Caco-2 (cell line): Measurements from ENCODE around the gene DENND1B. TPM values are rescaled to one million over a fixed set of nuclear protein-coding genes. Genes with fewer than 3 reads are reported as not detected.

Experiments used
- BruUV-seq: library from RNA; stranded (reverse); fragments of 400-500 nt; replicated peaks from 2 replicates; lab custom pipeline; 2021; lab: Mats Ljungman, UMichigan
- CTCF ChIA-PET: fragments of 300-600 bp; sonication (Branson Sonifier 250); formaldehyde crosslinking; loops from one replicate; lab custom pipeline; 2022; ENCODE audit warnings: antibody characterized with exemption; lab: Charles Lee
- POLR2A ChIA-PET: fragments of 300-600 bp; sonication (Branson Sonifier 250); formaldehyde crosslinking; loops from one replicate; lab custom pipeline; 2022; ENCODE audit warnings: antibody characterized with exemption; lab: Charles Lee
- DNase-seq, 2 experiments: peaks; one replicate each; pipeline versions ENCODE4 v3.0.0 to v3.0.0-alpha.2; 2020 to 2022
- H3K27me3 ChIP-seq: replicated peaks from 2 replicates; pipeline ENCODE4 v1.6.0; 2011; ENCODE audit warnings: low read length; ENCODE audit not compliant: control insufficient read depth, insufficient read depth
- H3K36me3 ChIP-seq: 2 replicates; pipeline ENCODE4 v1.5.1; 2011; ENCODE audit warnings: low read length; ENCODE audit not compliant: control insufficient read depth, insufficient read depth
- H3K4me1 ChIP-seq: fragments of 250-450 bp; sonication (Bioruptor Pico); 2 replicates; pipeline ENCODE4 v1.5.1; 2020; ENCODE audit warnings: mild to moderate bottlenecking
- H3K4me3 ChIP-seq: 2 replicates; pipeline ENCODE4 v1.5.1; 2011; ENCODE audit warnings: low read depth, mild to moderate bottlenecking, control low read depth, low read length
- H3K9me3 ChIP-seq: fragments of 250-450 bp; sonication (Bioruptor Pico); 2 replicates; pipeline ENCODE4 v1.5.1; 2020; ENCODE audit warnings: mild to moderate bottlenecking, moderate library complexity
- H3K27ac Mint-ChIP-seq: one replicate; pipeline ENCODE4 v1.8.0; 2022; ENCODE audit warnings: mixed read lengths; ENCODE audit not compliant: unreplicated experiment
- H3K27me3 Mint-ChIP-seq: one replicate; pipeline ENCODE4 v1.8.0; 2022; ENCODE audit warnings: mixed read lengths; ENCODE audit not compliant: insufficient read depth, unreplicated experiment
- H3K36me3 Mint-ChIP-seq: one replicate; pipeline ENCODE4 v1.8.0; 2022; ENCODE audit warnings: mild to moderate bottlenecking, mixed read lengths; ENCODE audit not compliant: insufficient read depth, unreplicated experiment
- H3K4me1 Mint-ChIP-seq: one replicate; pipeline ENCODE4 v1.8.0; 2022; ENCODE audit warnings: low read depth, mixed read lengths; ENCODE audit not compliant: unreplicated experiment
- H3K4me3 Mint-ChIP-seq: one replicate; pipeline ENCODE4 v1.8.0; 2022; ENCODE audit warnings: mild to moderate bottlenecking, moderate library complexity, mixed read lengths; ENCODE audit not compliant: unreplicated experiment
- H3K9me3 Mint-ChIP-seq: one replicate; pipeline ENCODE4 v1.8.0; 2022; ENCODE audit warnings: mixed read lengths; ENCODE audit not compliant: unreplicated experiment
- CTCF ChIP-seq, 2 experiments: fragments of 200-600 bp in 1 of 2; IDR thresholded peaks; 1 replicate in 1 of 2; 2 replicates in 1 of 2; pipeline versions ENCODE4 v1.5.1 to v1.8.0; 2011 to 2022; ENCODE audit warnings: antibody characterized with exemption in 1 of 2, control low read depth in 1 of 2, inconsistent platforms in 1 of 2, low read depth in 1 of 2, low read length in 1 of 2, mild to moderate bottlenecking in 1 of 2, moderate library complexity in 1 of 2; ENCODE audit not compliant: insufficient read depth in 1 of 2, severe bottlenecking in 1 of 2, unreplicated experiment in 1 of 2
- intact Hi-C: fragments of 100-400 bp; cut with micrococcal nuclease; formaldehyde crosslinking; loops from one replicate; pipeline ENCODE4 v1.10.0; 2022; ENCODE audit not compliant: unreplicated experiment
- total RNA-seq: library from RNA; stranded (reverse); gene quantifications from 2 replicates; pipeline ENCODE4 v1.2.3, GENCODE V29; 2022

The DENND1B gene
- total RNA-seq, 1 experiment from 2014 or later: 9.6 TPM

GRCh38 chr1:197672347-197672746 is 102.9 kb downstream of the DENND1B start:
- H3K36me3 Mint-ChIP-seq: no peaks in the 10 kb centered on the region
- ChIA-PET CTCF (no interaction called here), POLR2A (no interaction called here)
- H3K27ac Mint-ChIP-seq: no peak overlapping the region
- no TSS peak for BruUV-seq
- Histone ChIP-seq H3K4me3 (no peak overlapping the region), H3K9me3 (no peaks in the 10 kb centered on the region), H3K36me3 (no peaks in the 10 kb centered on the region), H3K4me1 (no peaks in the 10 kb centered on the region), H3K27me3 (no peaks in the 10 kb centered on the region)
- no peaks in the 10 kb centered on the region for H3K4me1 Mint-ChIP-seq
- no peak for TF ChIP-seq CTCF (IDR thresholded peaks at IDR 0.05; ENCODE audit: insufficient read depth in 1 of 2, low read depth in 1 of 2, low read length in 1 of 2, severe bottlenecking in 1 of 2, unreplicated experiment in 1 of 2)
- H3K4me3 Mint-ChIP-seq: no peak overlapping the region
- DNase-seq: no peak
- intact Hi-C loops: no loop called here
- H3K27me3 Mint-ChIP-seq: no peaks in the 10 kb centered on the region
- H3K9me3 Mint-ChIP-seq: no peaks in the 10 kb centered on the region

- Histone ChIP-seq H3K4me3 (no peak overlapping the region), H3K9me3 (no peaks in the 10 kb centered on the region), H3K36me3 (no peaks in the 10 kb centered on the region), H3K4me1 (no peaks in the 10 kb centered on the region), H3K27me3 (no peaks in the 10 kb centered on the region)
- no TSS peak for BruUV-seq
- intact Hi-C loops: no loop called here
- no peak overlapping the region for H3K27ac Mint-ChIP-seq
- ChIA-PET CTCF (no interaction called here), POLR2A (no interaction called here)
- no peaks in the 10 kb centered on the region for H3K36me3 Mint-ChIP-seq
- H3K4me3 Mint-ChIP-seq: no peak overlapping the region
- no peak for TF ChIP-seq CTCF (IDR thresholded peaks at IDR 0.05; ENCODE audit: insufficient read depth in 1 of 2, low read depth in 1 of 2, low read length in 1 of 2, severe bottlenecking in 1 of 2, unreplicated experiment in 1 of 2)
- no peaks in the 10 kb centered on the region for H3K4me1 Mint-ChIP-seq
- H3K27me3 Mint-ChIP-seq: no peaks in the 10 kb centered on the region
- no peak for DNase-seq
- no peaks in the 10 kb centered on the region for H3K9me3 Mint-ChIP-seq
Observed at GRCh38 chr1:197671920-197672319, 103.4 kb downstream of the DENND1B start.

- Histone ChIP-seq H3K4me1 (no peaks in the 10 kb centered on the region), H3K36me3 (no peaks in the 10 kb centered on the region), H3K4me3 (no peak overlapping the region), H3K9me3 (no peaks in the 10 kb centered on the region), H3K27me3 (no peaks in the 10 kb centered on the region)
- no peak overlapping the region for H3K27ac Mint-ChIP-seq
- ChIA-PET POLR2A (no interaction called here), CTCF (no interaction called here)
- no TSS peak for BruUV-seq
- H3K9me3 Mint-ChIP-seq: no peaks in the 10 kb centered on the region
- no peaks in the 10 kb centered on the region for H3K36me3 Mint-ChIP-seq
- no peak overlapping the region for H3K4me3 Mint-ChIP-seq
- no peak for TF ChIP-seq CTCF (IDR thresholded peaks at IDR 0.05; ENCODE audit: insufficient read depth in 1 of 2, low read depth in 1 of 2, low read length in 1 of 2, severe bottlenecking in 1 of 2, unreplicated experiment in 1 of 2)
- intact Hi-C loops: no loop called here
- H3K4me1 Mint-ChIP-seq: no peaks in the 10 kb centered on the region
- no peaks in the 10 kb centered on the region for H3K27me3 Mint-ChIP-seq
- no peak for DNase-seq
Observed at GRCh38 chr1:197671140-197671539, 104.1 kb downstream of the DENND1B start.
